ENCODE data around the gene GPN1. TPM values are rescaled to one million over a fixed set of nuclear protein-coding genes. Genes with fewer than 3 reads are reported as not detected.
"Not testable (repeated sequence)": the region's sequence is repeated elsewhere in the genome, so short reads cannot be mapped to it uniquely, and the experiment has no call there.

Gene GPN1
- total RNA-seq, 1 experiment from 2014 or later = 37.2 TPM

GRCh38 chr2:27624943-27625342 lies 3.9 kb upstream of the GPN1 start:
- H3K9me3 ChIP-seq (ENCODE audit: control insufficient read depth, insufficient read depth, low read depth, low read length) = no peaks in the 10 kb centered on the region
- in situ Hi-C loops (cut with HindIII; ENCODE audit: low pct_unique_long_range_greater_than_20kb, low sequenced_read_pairs) (loop anchor here (5.0 kb wide), 1 partner anchor 38 kb away; no protein-coding TSS in a partner anchor), intact Hi-C loops (cut with micrococcal nuclease; ENCODE audit: unreplicated experiment) (loop anchor here (5.0 kb wide), 1 partner anchor 218 kb away; the partner anchor contains the start of gene PPM1G)
- peaks cover 8% of the 10 kb centered on the region for H3K4me1 ChIP-seq (ENCODE audit: control insufficient read depth, insufficient read depth, low read length)
- ChIA-PET POLR2A (no interaction called here), CTCF (no interaction called here)
- no peak for DNase-seq (ENCODE audit: low read depth, low spot score)
- no TSS peak for BruUV-seq (replicated peaks)
- H3K4me3 ChIP-seq (ENCODE audit: low read depth in 2 of 2, low read length in 2 of 2) = no peak overlapping the region
- no peak overlapping the region for H3K27ac ChIP-seq (ENCODE audit: low read length)
- no peak for ATAC-seq
- TF ChIP-seq SIN3A (IDR thresholded peaks at IDR 0.05; ENCODE audit: borderline replicate concordance, insufficient read depth, low read depth, low read length) (no peak), POLR2AphosphoS5 (IDR thresholded peaks at IDR 0.05; ENCODE audit: low read depth, low read length) (no peak), REST (IDR thresholded peaks at IDR 0.05; ENCODE audit: insufficient read depth in 1 of 2, low read depth in 2 of 2, low read length in 1 of 2) (no peak), TCF7L2 (IDR thresholded peaks at IDR 0.05; ENCODE audit: low read depth, low read length) (no peak), CTCF (IDR thresholded peaks at IDR 0.05) (no peak)
- no peaks in the 10 kb centered on the region for H3K27me3 ChIP-seq (ENCODE audit: control insufficient read depth, insufficient read depth, low read length)
- H3K36me3 ChIP-seq (ENCODE audit: control insufficient read depth, insufficient read depth, low read length) = no peaks in the 10 kb centered on the region; the same call in 1 of the 2 replicates

- H3K4me1 ChIP-seq (ENCODE audit: control insufficient read depth, insufficient read depth, low read length); BruUV-seq (replicated peaks); H3K9me3 ChIP-seq (ENCODE audit: control insufficient read depth, insufficient read depth, low read depth, low read length); DNase-seq (ENCODE audit: low read depth, low spot score); in situ Hi-C loops (cut with HindIII; ENCODE audit: low pct_unique_long_range_greater_than_20kb, low sequenced_read_pairs); H3K36me3 ChIP-seq (ENCODE audit: control insufficient read depth, insufficient read depth, low read length); ATAC-seq; H3K27me3 ChIP-seq (ENCODE audit: control insufficient read depth, insufficient read depth, low read length); H3K4me3 ChIP-seq (ENCODE audit: low read depth in 2 of 2, low read length in 2 of 2); CTCF ChIA-PET; H3K27ac ChIP-seq (ENCODE audit: low read length); POLR2A ChIA-PET: not testable (repeated sequence)
- intact Hi-C loops (cut with micrococcal nuclease; ENCODE audit: unreplicated experiment) = loop anchor here (5.0 kb wide), 1 partner anchor 219 kb away; the partner anchor contains the start of gene PPM1G
Observed at GRCh38 chr2:27626323-27626722, 2.5 kb upstream of the GPN1 start.

GRCh38 chr2:27626921-27627320 lies 1.9 kb upstream of the GPN1 start:
- H3K9me3 ChIP-seq (ENCODE audit: control insufficient read depth, insufficient read depth, low read depth, low read length); DNase-seq (ENCODE audit: low read depth, low spot score); H3K36me3 ChIP-seq (ENCODE audit: control insufficient read depth, insufficient read depth, low read length); H3K4me3 ChIP-seq (ENCODE audit: low read depth in 2 of 2, low read length in 2 of 2); H3K27me3 ChIP-seq (ENCODE audit: control insufficient read depth, insufficient read depth, low read length); in situ Hi-C loops (cut with HindIII; ENCODE audit: low pct_unique_long_range_greater_than_20kb, low sequenced_read_pairs); H3K4me1 ChIP-seq (ENCODE audit: control insufficient read depth, insufficient read depth, low read length); ATAC-seq; POLR2A ChIA-PET; BruUV-seq (replicated peaks); CTCF ChIA-PET; H3K27ac ChIP-seq (ENCODE audit: low read length): not testable (repeated sequence)
- intact Hi-C loops (cut with micrococcal nuclease; ENCODE audit: unreplicated experiment) = loop anchor here (5.0 kb wide), 1 partner anchor 220 kb away; the partner anchor contains the start of gene PPM1G
